Activated gamma-delta T cell (primary cell): ENCODE results near the gene ZNF423.
"Not testable (repeated sequence)": the region's sequence is repeated elsewhere in the genome, so short reads cannot be mapped to it uniquely, and the experiment has no call there.

Experiments
- DNase-seq: peaks from one replicate; lab custom pipeline; 2025; lab: John Stamatoyannopoulos, UW

Gene ZNF423

DNA sequence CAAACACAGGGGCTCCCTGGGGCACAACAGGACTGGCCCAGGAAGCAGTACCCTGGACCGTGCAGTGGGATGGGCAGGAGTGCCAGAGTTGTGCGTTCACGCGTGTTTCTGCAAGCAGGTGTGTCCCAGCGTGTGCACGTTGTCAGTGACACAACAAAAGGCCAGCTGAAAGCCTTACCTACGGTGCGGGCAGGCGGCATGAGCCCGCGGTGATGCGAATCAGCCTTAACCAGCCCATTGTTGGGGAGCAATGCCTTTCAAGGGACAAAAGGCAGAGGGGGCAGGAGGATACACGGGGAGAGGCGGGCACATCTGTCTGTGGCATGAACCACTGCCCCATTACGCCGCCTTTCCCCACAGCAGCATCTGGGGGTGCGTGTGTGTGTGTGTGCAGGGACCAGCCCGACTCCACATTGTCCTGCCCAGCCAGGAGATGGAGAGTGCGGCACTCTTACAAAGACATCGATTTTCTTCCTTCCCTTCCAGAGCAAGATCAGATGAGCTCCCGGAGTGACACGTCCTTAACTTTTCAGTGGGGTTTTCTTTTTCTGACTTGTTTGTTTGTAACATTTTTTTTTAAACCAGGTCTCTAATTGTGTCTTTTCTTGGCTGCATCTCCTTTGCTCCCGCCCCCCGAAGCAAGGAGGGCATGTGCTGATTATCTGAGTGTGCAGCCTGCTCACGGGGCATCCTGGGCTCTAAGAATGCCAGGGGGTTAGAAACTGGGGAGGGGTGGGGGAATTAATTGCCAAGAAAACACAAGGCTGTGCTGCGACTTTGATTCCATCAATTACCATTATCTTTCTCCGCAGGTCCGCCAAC, 158.1 kb downstream of the ZNF423 start:
- DNase-seq, result no peak

- DNase-seq, result no peak
Measured at GRCh38 chr16:49696414-49697101, 159.4 kb downstream of the ZNF423 start.

DNA sequence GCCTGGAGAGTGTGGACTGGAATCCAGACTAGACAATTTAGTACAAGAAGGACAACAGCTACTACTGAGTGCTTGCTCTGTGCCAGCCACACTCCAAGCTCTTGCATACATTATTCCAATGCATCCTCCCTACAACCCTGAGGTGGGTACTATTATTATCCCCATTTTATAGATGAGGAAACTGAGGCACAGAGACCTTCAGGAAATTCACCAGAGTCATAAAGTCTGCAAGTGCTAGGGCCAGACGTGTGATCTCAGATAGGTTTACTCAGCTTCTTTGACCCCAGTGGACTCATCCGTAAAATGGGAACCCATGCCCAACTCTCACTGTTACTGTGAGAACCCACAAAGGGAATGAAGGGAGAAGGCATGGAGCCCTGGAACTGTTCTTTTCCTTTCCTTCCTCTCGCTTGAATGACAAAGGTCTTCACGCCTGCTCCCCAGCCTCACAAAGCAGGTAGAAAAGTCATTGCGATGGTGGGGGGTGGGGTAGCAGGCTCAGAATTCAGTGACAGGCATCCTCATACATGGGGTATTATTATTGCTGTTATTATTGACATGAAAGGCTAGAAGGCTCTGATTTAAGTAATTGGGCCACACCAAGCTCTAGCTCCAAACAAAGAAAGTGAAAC, 160.0 kb downstream of the ZNF423 start:
- DNase-seq, result no peak

GRCh38 chr16:49693445-49693844, 162.5 kb downstream of the ZNF423 start:
- no peak for DNase-seq

GRCh38 chr16:49690778-49691177, 165.1 kb downstream of the ZNF423 start:
- DNase-seq, result no peak

GRCh38 chr16:49688036-49688697, 167.7 kb downstream of the ZNF423 start:
- DNase-seq, result no peak

DNA sequence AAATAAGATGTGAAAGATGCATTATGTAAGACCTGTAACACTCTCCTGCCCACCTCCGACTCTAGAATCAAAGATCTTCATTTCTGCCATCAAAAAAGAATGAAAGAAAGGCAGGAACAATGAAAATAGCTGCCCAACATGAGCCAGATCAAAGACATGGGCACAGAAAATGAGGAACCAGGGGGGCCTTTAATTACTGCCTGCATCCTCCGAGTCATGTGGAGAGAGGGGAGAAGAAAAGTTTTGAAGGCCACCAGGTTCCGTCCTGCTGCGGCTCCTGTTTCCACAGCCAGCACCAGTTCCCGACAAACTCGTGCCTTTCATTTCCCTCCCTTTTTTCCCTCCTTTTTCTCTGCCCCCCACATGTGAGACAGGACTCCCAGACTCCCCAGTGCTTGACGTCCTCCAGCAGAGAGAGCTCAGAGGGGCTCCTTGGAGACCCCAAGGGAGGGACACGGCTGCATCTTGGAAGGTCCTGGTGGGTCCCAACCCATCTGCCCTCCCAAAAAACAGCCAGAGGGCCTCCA, 168.4 kb downstream of the ZNF423 start:
- DNase-seq, result no peak

DNA sequence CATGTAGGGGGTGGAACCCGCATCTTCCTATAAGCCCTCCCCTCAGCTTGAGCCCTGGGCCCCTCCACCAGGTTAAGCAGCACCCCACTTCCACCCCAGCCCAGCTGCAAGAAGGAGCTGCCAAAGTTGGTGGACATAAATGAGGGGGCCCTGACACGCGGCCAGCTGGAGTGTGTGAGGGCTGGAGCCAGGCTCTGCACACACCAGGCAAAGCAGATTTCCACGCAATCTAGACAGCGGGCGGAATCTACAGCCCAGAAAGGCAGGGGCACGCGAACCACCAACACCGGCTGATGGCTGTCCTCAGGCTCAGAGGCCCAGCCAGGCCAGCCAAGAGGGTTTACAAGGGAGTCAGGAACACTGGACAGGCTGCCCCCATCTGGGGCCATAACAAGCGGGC, 171.2 kb downstream of the ZNF423 start:
- no peak for DNase-seq

DNA sequence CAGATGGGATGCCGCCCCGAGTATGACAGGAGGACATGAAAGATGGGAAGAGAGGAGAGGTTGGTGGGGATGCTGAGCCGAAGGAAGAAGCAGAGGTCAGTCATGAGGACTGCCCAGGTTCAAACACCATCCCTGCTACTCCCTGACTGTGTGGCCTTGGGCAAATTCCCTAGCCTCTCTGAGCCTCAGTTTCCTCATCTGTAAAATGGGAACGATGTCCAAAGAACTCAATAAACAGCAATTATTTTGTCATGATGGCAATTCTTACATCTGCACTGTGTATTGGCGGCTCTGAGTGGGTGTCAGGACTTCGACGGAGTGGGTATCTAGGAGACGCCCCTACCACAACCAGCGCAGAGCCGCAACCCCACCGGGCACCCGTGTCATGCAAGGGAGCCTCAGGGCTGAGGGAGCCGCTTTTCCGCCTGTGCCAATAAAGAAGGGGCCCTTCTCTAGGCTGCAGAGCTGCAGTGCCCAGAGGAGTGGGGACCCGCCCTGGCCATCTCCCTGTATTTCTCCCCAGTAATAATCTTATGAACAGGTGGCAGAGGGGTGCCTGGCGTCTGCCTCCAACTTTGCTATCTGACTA, 173.2 kb downstream of the ZNF423 start:
- no peak for DNase-seq

DNA sequence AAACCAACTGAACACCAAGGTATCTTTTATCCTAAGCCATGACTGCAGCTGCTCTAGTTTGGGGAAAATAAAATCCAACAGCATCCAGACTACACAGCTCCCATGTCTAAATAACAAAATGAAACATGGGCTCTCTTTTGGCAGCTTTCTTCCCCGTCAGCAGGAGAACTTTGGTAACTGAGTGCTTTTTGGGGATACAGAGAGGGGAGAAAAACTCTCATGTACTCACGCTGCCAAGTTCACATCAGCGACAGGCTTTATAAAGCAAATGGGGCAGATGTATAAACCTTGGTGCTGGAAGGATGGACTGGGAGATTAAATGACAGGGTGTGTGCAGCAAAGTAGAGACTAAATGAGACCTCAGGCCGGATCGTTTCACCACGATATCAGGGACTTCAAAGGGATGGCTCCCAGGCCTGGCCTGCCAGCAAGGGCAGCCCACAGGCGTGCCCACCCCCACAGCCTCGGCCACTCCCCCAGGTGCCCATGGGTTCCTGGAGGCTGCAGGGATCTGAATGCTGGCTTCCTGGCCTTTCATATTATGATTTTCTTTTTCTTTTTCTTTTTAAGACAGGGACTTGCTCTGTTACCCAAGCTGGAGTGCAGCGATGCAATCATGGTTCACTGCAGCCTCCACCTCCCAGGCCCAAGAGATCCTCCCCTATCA, 174.6 kb downstream of the ZNF423 start:
- no peak for DNase-seq

- no peak for DNase-seq
Measured at GRCh38 chr16:49679095-49679494, 176.8 kb downstream of the ZNF423 start.

DNA sequence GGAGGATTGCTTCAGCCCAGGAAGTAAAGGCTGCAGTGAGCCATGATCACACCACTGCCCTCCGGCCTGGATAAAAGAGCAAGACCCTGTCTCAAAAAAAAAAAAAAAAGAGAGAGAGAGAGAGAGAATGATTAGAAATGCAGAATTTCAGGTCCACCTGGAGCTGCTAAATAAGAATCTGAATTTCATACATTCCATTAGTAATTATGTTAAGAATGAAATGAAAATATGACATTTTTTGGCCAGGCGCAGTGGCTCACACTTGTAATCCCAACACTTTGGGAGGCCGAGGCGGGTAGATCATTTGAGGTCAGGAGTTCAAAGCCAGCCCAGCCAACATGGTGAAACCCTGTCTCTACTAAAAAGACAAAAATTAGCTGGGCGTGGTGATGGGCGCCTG, 178.3 kb downstream of the ZNF423 start:
- not testable (repeated sequence) for DNase-seq

DNA sequence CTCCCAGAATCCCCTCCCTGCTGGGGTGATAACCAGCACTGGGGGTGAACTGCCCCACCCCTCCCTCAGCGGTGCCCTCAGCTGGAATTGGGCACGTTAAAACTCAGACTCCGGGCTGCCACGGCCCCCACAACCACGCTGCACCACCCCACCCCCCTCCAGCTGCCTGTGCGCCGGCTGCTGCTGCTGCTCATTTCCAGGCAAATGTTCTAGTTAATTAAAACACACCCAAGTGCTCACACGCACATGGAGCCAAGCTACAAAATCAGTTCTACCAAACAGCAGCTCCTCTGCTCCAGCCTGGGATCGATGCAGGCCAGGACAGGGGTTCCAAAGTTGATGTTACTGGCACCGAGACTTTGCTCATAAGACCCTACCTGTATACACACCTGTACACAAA, 180.5 kb downstream of the ZNF423 start:
- DNase-seq, result no peak

DNA sequence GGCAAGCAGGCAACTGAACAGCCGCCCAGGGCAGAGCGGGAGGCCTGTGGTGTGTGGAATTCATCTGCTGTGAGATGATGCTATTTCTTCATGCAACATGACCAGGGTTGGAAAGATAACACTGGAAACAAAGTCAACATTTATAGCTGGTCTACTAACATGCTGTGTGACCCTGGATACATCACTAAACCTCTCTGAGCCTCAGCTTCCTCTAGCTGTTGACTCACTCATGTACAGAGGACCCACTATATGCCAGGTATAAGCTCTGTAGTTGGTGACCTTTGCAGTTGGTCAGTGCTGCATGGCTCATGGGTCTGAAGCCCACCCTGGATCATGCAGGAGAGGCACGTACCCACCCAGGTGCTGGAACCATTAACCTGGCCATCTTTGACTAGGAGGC, 180.9 kb downstream of the ZNF423 start:
- DNase-seq, result no peak

GRCh38 chr16:49674351-49674851, 181.5 kb downstream of the ZNF423 start:
- no peak for DNase-seq

DNA sequence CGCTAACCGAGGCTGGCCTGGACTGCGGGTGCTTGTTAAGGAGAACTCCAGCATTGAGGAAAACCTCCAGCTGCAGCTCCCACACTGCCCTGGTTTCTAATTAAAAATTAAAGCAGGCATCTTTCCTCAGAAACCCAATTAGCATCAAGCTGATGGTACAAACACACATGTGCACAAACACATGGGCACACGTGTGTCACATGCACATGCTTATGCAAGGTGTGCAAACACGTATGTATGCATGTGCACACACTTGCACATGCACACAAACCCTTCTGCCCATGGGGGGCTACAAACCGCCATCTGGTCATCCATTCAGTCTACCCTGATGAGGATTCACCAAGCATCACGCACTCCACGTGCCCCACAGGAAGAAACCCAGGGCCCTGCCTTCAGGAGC, 182.5 kb downstream of the ZNF423 start:
- DNase-seq, result no peak

GRCh38 chr16:49672753-49673152, 183.2 kb downstream of the ZNF423 start:
- no peak for DNase-seq

DNA sequence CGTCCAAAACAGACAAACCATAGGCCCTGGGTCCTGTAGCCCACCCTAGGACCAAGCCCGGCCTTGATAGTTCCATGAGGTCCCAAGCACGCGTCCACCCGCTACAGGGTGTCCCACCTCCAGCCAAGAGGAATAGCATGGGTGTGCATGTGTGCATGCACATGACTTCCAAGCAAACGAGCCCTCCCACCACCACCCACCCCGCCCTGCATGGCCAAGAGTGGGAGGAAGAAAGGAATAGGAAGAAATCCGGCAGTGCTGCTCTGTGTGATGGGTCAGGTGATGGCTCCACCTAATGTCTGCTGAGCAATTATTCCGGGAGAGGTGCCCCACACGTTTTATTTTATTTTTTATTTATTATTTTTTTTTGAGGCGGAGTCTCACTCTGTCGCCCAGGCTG, 184.6 kb downstream of the ZNF423 start:
- DNase-seq, result no peak

DNA sequence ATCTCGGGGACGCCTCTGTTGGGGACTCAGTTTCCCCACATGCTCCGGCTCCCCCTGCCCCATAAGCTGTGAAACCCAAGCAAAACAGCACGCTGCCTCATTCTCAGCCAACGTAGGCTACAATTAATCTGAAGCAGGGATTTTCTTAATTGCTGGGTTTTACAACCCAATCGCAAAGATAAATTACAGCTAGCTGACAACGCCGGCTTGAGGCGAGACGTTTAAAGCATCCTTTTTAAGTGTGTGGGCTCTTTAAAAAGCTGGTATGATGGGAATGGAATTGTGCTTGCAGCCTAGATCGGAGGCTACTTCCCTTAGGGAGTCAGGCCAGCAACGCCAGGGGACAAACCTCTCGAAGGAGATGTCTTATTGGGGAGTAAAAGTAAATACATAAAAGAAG, 185.3 kb downstream of the ZNF423 start:
- no peak for DNase-seq

DNA sequence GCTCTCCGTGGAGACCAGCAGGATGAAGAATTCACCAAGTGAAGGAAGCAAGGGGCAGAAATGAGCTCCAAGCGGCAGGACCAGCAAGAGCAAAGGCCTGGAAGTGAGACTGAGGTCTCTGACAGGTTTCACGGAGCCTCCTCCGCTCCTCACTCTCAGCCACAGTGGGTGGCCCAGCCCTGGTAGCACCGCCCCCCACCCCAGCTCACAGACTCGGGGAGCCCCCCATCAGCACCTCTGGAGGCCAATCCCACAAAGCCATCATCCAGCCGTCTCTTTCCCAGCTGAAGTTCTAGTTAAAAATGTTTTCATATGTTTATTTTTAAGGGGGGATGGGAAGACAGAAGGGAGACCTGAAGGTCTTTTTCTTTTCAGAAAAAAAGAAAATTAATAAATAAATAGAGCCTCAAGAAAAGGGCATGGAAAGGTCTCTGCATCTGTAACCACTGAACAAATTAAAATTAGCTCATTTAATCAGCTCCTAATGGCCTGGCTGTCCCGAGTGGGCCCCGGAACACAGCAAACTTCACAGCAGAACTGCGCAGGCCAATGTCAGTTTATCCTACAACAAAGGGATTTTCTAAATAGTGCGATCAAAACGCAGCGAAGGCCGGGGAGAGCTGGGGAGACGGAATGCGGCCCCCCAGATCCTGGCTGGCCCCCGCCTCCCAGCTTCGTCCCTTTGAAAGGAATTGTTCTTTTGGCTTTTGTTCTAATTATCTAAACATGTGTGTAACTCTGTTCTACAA, 190.3 kb downstream of the ZNF423 start:
- DNase-seq, result no peak
